A549 (cell line): ENCODE data around the gene HNRNPUL1. TPM values are rescaled to one million over a fixed set of nuclear protein-coding genes. Genes with fewer than 3 reads are reported as not detected.

Source experiments
- ATOH8 ChIP-seq: fragments of 250-450 bp; sonication (Bioruptor Pico); IDR thresholded peaks from 2 replicates; pipeline ENCODE4 v1.5.0; 2020; ENCODE audit warnings: low read depth, mild to moderate bottlenecking, moderate library complexity
- BCL3 ChIP-seq: fragments of >200 bp; sonication (Bioruptor Twin); formaldehyde crosslinking; IDR thresholded peaks from 3 replicates; pipeline ENCODE4 v1.6.1; 2016
- BHLHE40 ChIP-seq: IDR thresholded peaks from 2 replicates; pipeline ENCODE4 v1.6.1; 2012; ENCODE audit warnings: low read depth, low read length, inconsistent platforms
- CBX2 ChIP-seq: fragments of 200-600 bp; sonication (generic); IDR thresholded peaks from 2 replicates; pipeline ENCODE4 v1.6.1; 2016; ENCODE audit warnings: low read depth, mild to moderate bottlenecking, borderline replicate concordance
- CBX8 ChIP-seq: fragments of 200-600 bp; sonication (generic); IDR thresholded peaks from 2 replicates; pipeline ENCODE4 v1.6.1; 2016
- CHD2 ChIP-seq: fragments of 150-350 bp; IDR thresholded peaks from 2 replicates; pipeline ENCODE4 v1.6.1; 2014; ENCODE audit warnings: low read length; ENCODE audit not compliant: partially characterized antibody
- CHD4 ChIP-seq: fragments of 200-600 bp; sonication (generic); IDR thresholded peaks from 2 replicates; pipeline ENCODE4 v1.6.1; 2016; ENCODE audit warnings: antibody characterized with exemption, mild to moderate bottlenecking, borderline replicate concordance
- EP300 ChIP-seq, 2 experiments: fragments of >200 bp; sonication (Bioruptor Twin); formaldehyde crosslinking; IDR thresholded peaks; 2 replicates in 1 of 2; 3 replicates in 1 of 2; pipeline ENCODE4 v1.6.1; 2016 to 2017
- FOXS1 ChIP-seq: fragments of 250-450 bp; sonication (Bioruptor Pico); IDR thresholded peaks from 2 replicates; pipeline ENCODE4 v1.5.0; 2020; ENCODE audit warnings: mild to moderate bottlenecking, moderate library complexity
- HES2 ChIP-seq: fragments of >200 bp; sonication (Bioruptor Twin); formaldehyde crosslinking; IDR thresholded peaks from 2 replicates; pipeline ENCODE4 v1.6.1; 2016
- HOXB13 ChIP-seq: fragments of 250-450 bp; sonication (Bioruptor Pico); IDR thresholded peaks from 2 replicates; pipeline ENCODE4 v1.5.0; 2020; ENCODE audit warnings: low read depth, mild to moderate bottlenecking, moderate library complexity
- HOXB5 ChIP-seq: fragments of 250-450 bp; sonication (Bioruptor Pico); IDR thresholded peaks from 2 replicates; pipeline ENCODE4 v1.5.0; 2020; ENCODE audit warnings: mild to moderate bottlenecking, moderate library complexity
- JUNB ChIP-seq: fragments of >200 bp; sonication (Bioruptor Twin); formaldehyde crosslinking; IDR thresholded peaks from 2 replicates; pipeline ENCODE4 v1.6.1; 2016
- MAFK ChIP-seq: fragments of 450-650 bp; IDR thresholded peaks from 2 replicates; pipeline ENCODE4 v1.6.1; 2014; ENCODE audit not compliant: partially characterized antibody
- MAZ ChIP-seq: fragments of 150-350 bp; IDR thresholded peaks from 2 replicates; pipeline ENCODE4 v1.6.1; 2014; ENCODE audit warnings: antibody characterized with exemption, low read depth, low read length, borderline replicate concordance
- NFE2L2 ChIP-seq: fragments of 150-350 bp; conservative IDR thresholded peaks from 2 replicates; pipeline ENCODE4 v1.6.1; 2014; ENCODE audit warnings: low read length
- PBX3 ChIP-seq: IDR thresholded peaks from 2 replicates; pipeline ENCODE4 v1.6.1; 2012
- PHF8 ChIP-seq: fragments of 200-600 bp; sonication (generic); IDR thresholded peaks from 2 replicates; pipeline ENCODE4 v1.6.1; 2016; ENCODE audit warnings: low read depth, mild to moderate bottlenecking, antibody characterized with exemption, moderate library complexity, borderline replicate concordance
- RAD21 ChIP-seq, 2 experiments: fragments of >200 bp in 1 of 2; sonication (Bioruptor Twin) in 1 of 2; formaldehyde crosslinking in 1 of 2; IDR thresholded peaks in 1 of 2; conservative IDR thresholded peaks in 1 of 2; 2 replicates in 1 of 2; 3 replicates in 1 of 2; pipeline ENCODE4 v1.6.1; 2012 to 2018; ENCODE audit warnings: inconsistent platforms in 1 of 2
- RCOR1 ChIP-seq: fragments of 150-350 bp; IDR thresholded peaks from 2 replicates; pipeline ENCODE4 v1.6.1; 2014; ENCODE audit warnings: antibody characterized with exemption, low read length, low read depth
- SMC3 ChIP-seq: fragments of >200 bp; sonication (Bioruptor Twin); formaldehyde crosslinking; IDR thresholded peaks from 3 replicates; pipeline ENCODE4 v1.6.1; 2018; ENCODE audit warnings: inconsistent platforms
- TFCP2L1 ChIP-seq: fragments of 250-450 bp; sonication (Bioruptor Pico); IDR thresholded peaks from 2 replicates; pipeline ENCODE4 v1.5.0; 2021; ENCODE audit warnings: mild to moderate bottlenecking
- TP53 ChIP-seq: fragments of 250-450 bp; sonication (Bioruptor Pico); IDR thresholded peaks from 2 replicates; pipeline ENCODE4 v1.5.0; 2021; ENCODE audit warnings: mild to moderate bottlenecking, moderate library complexity
- USF2 ChIP-seq: fragments of 450-650 bp; IDR thresholded peaks from 2 replicates; pipeline ENCODE4 v1.6.1; 2014; ENCODE audit warnings: antibody characterized with exemption
- ZC3H11A ChIP-seq: fragments of 450-650 bp; IDR thresholded peaks from 2 replicates; pipeline ENCODE4 v1.6.1; 2014; ENCODE audit warnings: antibody characterized with exemption, mild to moderate bottlenecking
- ZNF302 ChIP-seq: fragments of 250-450 bp; sonication (Bioruptor Pico); IDR thresholded peaks from 2 replicates; pipeline ENCODE4 v1.9.0; 2021; ENCODE audit warnings: inconsistent platforms, mild to moderate bottlenecking, moderate library complexity
- polyA plus RNA-seq, 4 experiments: library from polyadenylated mRNA; depleted of rRNA in 3 of 4; stranded (reverse); fragments of >200 nt; fragmentation: RNase III in 1 of 4; extraction: RNeasy Plus Mini Kit Qiagen cat#74134 plus additional on column Dnase treatment in 1 of 4; gene quantifications; 2 replicates in 3 of 4; 3 replicates in 1 of 4; pipeline ENCODE4 v1.2.3, GENCODE V29; 2011 to 2017

The HNRNPUL1 gene
- polyA plus RNA-seq, 2 of the 4 experiments (the other 2 are of a cell fraction) = 89.5 to 278 TPM

GRCh38 chr19:41352609-41353465 lies 88.7 kb downstream of the HNRNPUL1 start (continued):
- TF ChIP-seq CHD2 (no peak), CHD4 (peak; percentile 80; the same call in 1 of the 2 replicates), CBX8 (no peak), RAD21 (conservative IDR thresholded peaks at IDR 0.05 in 1 of 2, IDR thresholded peaks at IDR 0.05 in 1 of 2) (peak; percentile 64 to 76), PHF8 (peak; percentile 32; the same call in 1 of the 2 replicates), MAFK (no peak), BHLHE40 (no peak), SMC3 (peak; percentile 80), MAZ (no peak; the same call in 1 of the 2 replicates), ZNF302 (CRISPR knock-in tag) (no peak), TP53 (CRISPR knock-in tag) (peak; percentile 91; the same call in 1 of the 2 replicates), JUNB (no peak), FOXS1 (CRISPR knock-in tag) (no peak), PBX3 (peak; percentile 33; the same call in 1 of the 2 replicates), NFE2L2 (no peak), HES2 (no peak), HOXB5 (CRISPR knock-in tag) (peak; percentile 84; the same call in 1 of the 2 replicates), CBX2 (no peak), RCOR1 (no peak), TFCP2L1 (CRISPR knock-in tag) (no peak), EP300 (IDR thresholded peaks at IDR 0.05) (no peak), HOXB13 (CRISPR knock-in tag) (no peak), BCL3 (no peak), ATOH8 (no peak), ZC3H11A (no peak), USF2 (no peak)
- TF ChIP-seq, all 56 proteins: peak for 16
